Retinal pigment epithelial cell (primary cell): ENCODE data around the gene GTF2H1.

ENCODE experiments used
- DNase-seq: peaks from one replicate; pipeline ENCODE4 v3.0.0-alpha.2; 2010; ENCODE audit warnings: low read depth
- H3K4me3 ChIP-seq: 2 replicates; pipeline ENCODE4 v1.5.1; 2011; ENCODE audit warnings: mild to moderate bottlenecking, low read length, control low read depth, moderate library complexity
- CTCF ChIP-seq: conservative IDR thresholded peaks from 2 replicates; pipeline ENCODE4 v1.5.1; 2011; ENCODE audit warnings: low read depth, low read length, control low read depth, inconsistent platforms

Gene GTF2H1

GRCh38 chr11:18361154-18361553 lies 38.8 kb downstream of the GTF2H1 start:
- TF ChIP-seq CTCF = no peak
- no peak overlapping the region for H3K4me3 ChIP-seq
- no peak for DNase-seq

GRCh38 chr11:18364495-18365073 lies 42.2 kb downstream of the GTF2H1 start:
- no peak for TF ChIP-seq CTCF
- no peak overlapping the region for H3K4me3 ChIP-seq
- DNase-seq = no peak

- H3K4me3 ChIP-seq = no peak overlapping the region
- no peak for TF ChIP-seq CTCF
- DNase-seq = no peak
These were observed 43.4 kb downstream of the GTF2H1 start for GRCh38 chr11:18365741-18366140.

GRCh38 chr11:18366286-18366685 lies 43.9 kb downstream of the GTF2H1 start:
- H3K4me3 ChIP-seq = no peak overlapping the region
- DNase-seq = no peak
- no peak for TF ChIP-seq CTCF

- H3K4me3 ChIP-seq = no peak overlapping the region
- TF ChIP-seq CTCF = no peak
- DNase-seq = no peak
These were observed 45.1 kb downstream of the GTF2H1 start for GRCh38 chr11:18367431-18367830.

- no peak overlapping the region for H3K4me3 ChIP-seq
- TF ChIP-seq CTCF = no peak
These were observed 45.9 kb downstream of the GTF2H1 start for GRCh38 chr11:18368221-18368620.

GRCh38 chr11:18369398-18369797 lies 47.0 kb downstream of the GTF2H1 start:
- no peak overlapping the region for H3K4me3 ChIP-seq
- no peak for DNase-seq
- TF ChIP-seq CTCF = no peak

More at GRCh38 chr11:18368221-18368620, 45.9 kb downstream of the GTF2H1 start:
- DNase-seq = no peak
